Measurements from ENCODE around the gene CCDC170. TPM values are rescaled to one million over a fixed set of nuclear protein-coding genes. Genes with fewer than 3 reads are reported as not detected.

The CCDC170 gene
- total RNA-seq, 1 experiment from 2014 or later = 0.12 TPM

DNA sequence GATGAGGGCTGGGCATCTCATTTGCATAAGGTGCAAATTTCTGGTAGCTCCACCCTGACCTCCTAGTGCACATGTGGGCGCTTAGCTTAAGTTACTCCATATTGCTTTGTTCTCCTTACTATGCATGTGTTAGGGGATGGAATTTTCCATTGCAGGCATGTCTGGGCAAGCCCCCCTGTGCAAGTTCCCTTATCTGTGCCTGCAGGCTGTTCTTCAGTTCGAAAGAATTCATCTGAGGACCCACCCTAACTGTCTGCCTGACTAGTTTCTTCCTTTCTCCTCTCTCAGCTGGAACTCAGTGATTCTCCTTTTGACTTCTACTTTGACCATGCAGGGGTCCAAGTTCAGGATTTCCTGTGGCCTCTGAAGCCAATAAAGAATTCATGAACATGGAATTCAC is 30.2 kb downstream of the CCDC170 start:
- POLR2A ChIA-PET = no interaction called here
- BruUV-seq (replicated peaks) = no TSS peak
- RAD21 ChIA-PET (ENCODE audit: low non-redundant PET in 1 of 2, low total read pairs in 2 of 2, uncharacterized antibody in 2 of 2, unreplicated experiment in 2 of 2) = no interaction called here

More for the DNA sequence above, 30.2 kb downstream of the CCDC170 start:
- no peaks in the 10 kb centered on the region for H3K36me3 ChIP-seq (ENCODE audit: control insufficient read depth in 1 of 2, insufficient read depth in 2 of 2, low read length in 2 of 2)
- no peak overlapping the region for H2AFZ ChIP-seq (ENCODE audit: low read depth, low read length, poor library complexity, severe bottlenecking)
- no peaks in the 10 kb centered on the region for H3K4me1 ChIP-seq (ENCODE audit: control insufficient read depth in 1 of 2, insufficient read depth in 2 of 2, low read length in 2 of 2)
- no peaks in the 10 kb centered on the region for H3K9me2 ChIP-seq (ENCODE audit: insufficient read depth)
- no peaks in the 10 kb centered on the region for H3K27me3 ChIP-seq (ENCODE audit: insufficient read depth, low read length)
- no peak overlapping the region for H3K9ac ChIP-seq (ENCODE audit: low read length)
- no peak overlapping the region for H3K4me3 ChIP-seq (replicated peaks in 1 of 2; ENCODE audit: low read depth in 1 of 2, low read length in 2 of 2)
- intact Hi-C loops (cut with micrococcal nuclease) = no loop called here
- CTCF ChIA-PET = no interaction called here
- no peaks in the 10 kb centered on the region for H3K79me2 ChIP-seq (ENCODE audit: insufficient read depth, low read length)
- DNase-seq (ENCODE audit: low read depth, low spot score) (no peak), ATAC-seq (no peak)
- H3K27ac ChIP-seq (ENCODE audit: low read depth, low read length) = no peak overlapping the region
- H4K20me1 ChIP-seq (ENCODE audit: insufficient read depth) = no peaks in the 10 kb centered on the region
- no peaks in the 10 kb centered on the region for H3K9me3 ChIP-seq (ENCODE audit: control insufficient read depth in 1 of 2, insufficient read depth in 1 of 2, low read depth in 1 of 2, low read length in 2 of 2)
- H3K4me2 ChIP-seq (ENCODE audit: low read length) = no peak overlapping the region
- TF ChIP-seq, protein P1, sequence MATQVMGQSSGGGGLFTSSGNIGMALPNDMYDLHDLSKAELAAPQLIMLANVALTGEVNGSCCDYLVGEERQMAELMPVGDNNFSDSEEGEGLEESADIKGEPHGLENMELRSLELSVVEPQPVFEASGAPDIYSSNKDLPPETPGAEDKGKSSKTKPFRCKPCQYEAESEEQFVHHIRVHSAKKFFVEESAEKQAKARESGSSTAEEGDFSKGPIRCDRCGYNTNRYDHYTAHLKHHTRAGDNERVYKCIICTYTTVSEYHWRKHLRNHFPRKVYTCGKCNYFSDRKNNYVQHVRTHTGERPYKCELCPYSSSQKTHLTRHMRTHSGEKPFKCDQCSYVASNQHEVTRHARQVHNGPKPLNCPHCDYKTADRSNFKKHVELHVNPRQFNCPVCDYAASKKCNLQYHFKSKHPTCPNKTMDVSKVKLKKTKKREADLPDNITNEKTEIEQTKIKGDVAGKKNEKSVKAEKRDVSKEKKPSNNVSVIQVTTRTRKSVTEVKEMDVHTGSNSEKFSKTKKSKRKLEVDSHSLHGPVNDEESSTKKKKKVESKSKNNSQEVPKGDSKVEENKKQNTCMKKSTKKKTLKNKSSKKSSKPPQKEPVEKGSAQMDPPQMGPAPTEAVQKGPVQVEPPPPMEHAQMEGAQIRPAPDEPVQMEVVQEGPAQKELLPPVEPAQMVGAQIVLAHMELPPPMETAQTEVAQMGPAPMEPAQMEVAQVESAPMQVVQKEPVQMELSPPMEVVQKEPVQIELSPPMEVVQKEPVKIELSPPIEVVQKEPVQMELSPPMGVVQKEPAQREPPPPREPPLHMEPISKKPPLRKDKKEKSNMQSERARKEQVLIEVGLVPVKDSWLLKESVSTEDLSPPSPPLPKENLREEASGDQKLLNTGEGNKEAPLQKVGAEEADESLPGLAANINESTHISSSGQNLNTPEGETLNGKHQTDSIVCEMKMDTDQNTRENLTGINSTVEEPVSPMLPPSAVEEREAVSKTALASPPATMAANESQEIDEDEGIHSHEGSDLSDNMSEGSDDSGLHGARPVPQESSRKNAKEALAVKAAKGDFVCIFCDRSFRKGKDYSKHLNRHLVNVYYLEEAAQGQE (IDR thresholded peaks at IDR 0.05; ENCODE audit: low read depth) = no peak
- no peak for TF ChIP-seq FOSL1 (IDR thresholded peaks at IDR 0.05; ENCODE audit: low read depth)
- TF ChIP-seq, protein P2, sequence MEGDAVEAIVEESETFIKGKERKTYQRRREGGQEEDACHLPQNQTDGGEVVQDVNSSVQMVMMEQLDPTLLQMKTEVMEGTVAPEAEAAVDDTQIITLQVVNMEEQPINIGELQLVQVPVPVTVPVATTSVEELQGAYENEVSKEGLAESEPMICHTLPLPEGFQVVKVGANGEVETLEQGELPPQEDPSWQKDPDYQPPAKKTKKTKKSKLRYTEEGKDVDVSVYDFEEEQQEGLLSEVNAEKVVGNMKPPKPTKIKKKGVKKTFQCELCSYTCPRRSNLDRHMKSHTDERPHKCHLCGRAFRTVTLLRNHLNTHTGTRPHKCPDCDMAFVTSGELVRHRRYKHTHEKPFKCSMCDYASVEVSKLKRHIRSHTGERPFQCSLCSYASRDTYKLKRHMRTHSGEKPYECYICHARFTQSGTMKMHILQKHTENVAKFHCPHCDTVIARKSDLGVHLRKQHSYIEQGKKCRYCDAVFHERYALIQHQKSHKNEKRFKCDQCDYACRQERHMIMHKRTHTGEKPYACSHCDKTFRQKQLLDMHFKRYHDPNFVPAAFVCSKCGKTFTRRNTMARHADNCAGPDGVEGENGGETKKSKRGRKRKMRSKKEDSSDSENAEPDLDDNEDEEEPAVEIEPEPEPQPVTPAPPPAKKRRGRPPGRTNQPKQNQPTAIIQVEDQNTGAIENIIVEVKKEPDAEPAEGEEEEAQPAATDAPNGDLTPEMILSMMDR (IDR thresholded peaks at IDR 0.05 in 2 of 3, conservative IDR thresholded peaks at IDR 0.05 in 1 of 3; ENCODE audit: borderline replicate concordance in 1 of 3, insufficient read depth in 1 of 3, low read depth in 2 of 3, low read length in 2 of 3) = no peak
- TF ChIP-seq POLR2AphosphoS5 (IDR thresholded peaks at IDR 0.05; ENCODE audit: low read depth, low read length) = no peak
- TF ChIP-seq TCF7L2 (IDR thresholded peaks at IDR 0.05; ENCODE audit: borderline replicate concordance, extremely low read depth, insufficient read depth, insufficient read length) = no peak
- no peak for TF ChIP-seq CEBPB (IDR thresholded peaks at IDR 0.05; ENCODE audit: low read depth)
- TF ChIP-seq RAD21 (IDR thresholded peaks at IDR 0.05; ENCODE audit: low read depth) = no peak
- no peak for TF ChIP-seq EZH2phosphoT487 (IDR thresholded peaks at IDR 0.05; ENCODE audit: borderline replicate concordance)
- TF ChIP-seq, protein P3, sequence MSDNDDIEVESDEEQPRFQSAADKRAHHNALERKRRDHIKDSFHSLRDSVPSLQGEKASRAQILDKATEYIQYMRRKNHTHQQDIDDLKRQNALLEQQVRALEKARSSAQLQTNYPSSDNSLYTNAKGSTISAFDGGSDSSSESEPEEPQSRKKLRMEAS (IDR thresholded peaks at IDR 0.05) = no peak
- no peak for TF ChIP-seq CBX3 (IDR thresholded peaks at IDR 0.05; ENCODE audit: low read depth)
